SH-SY5Y (cell line): Measurements from ENCODE around the gene GSX2.

Experiments
- GATA2 ChIP-seq: IDR thresholded peaks from 2 replicates; pipeline ENCODE4 v1.6.1; 2011; ENCODE audit warnings: mild to moderate bottlenecking, low read depth, low read length
- GATA3 ChIP-seq: IDR thresholded peaks from 2 replicates; pipeline ENCODE4 v1.6.1; 2011; ENCODE audit warnings: low read depth, mild to moderate bottlenecking, low read length, moderate library complexity

Gene GSX2

DNA sequence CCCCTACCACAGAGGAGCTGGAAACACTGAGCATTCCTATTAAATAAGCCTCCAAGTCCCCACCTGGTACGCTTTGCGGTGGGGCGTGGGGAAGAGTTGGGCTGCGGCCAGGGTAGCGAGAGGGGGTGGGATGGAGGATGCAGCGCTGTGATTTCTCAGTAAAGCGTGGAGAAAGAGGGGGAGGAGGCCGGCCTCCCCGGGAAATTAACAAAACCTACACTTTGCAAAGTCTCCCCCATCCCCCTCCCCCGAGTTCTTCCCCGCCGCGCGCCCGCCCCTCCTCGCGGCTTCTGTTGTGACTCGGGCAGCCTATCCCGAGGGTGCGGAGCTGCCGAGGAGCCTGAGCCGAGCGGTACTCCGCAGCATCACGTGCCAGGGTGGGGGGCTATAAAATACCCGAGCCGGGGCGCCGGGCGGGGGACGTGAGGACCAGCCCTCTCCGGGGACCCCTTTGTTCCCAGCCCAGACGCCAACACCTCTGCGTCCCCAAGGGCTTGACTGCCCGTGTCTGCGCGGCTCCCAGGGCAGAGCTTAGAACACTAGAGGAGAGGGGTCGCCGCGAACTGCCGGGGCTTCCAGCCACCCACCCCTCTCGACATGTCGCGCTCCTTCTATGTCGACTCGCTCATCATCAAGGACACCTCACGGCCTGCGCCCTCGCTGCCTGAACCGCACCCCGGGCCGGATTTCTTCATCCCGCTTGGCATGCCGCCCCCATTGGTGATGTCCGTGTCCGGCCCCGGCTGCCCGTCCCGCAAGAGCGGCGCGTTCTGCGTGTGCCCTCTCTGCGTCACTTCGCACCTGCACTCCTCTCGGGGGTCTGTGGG is at the start of gene GSX2:
TSS of gene GSX2 (plus strand) at position 416 of the 827 bp plus-strand sequence. CDS start at position 598, 182 bp downstream.
- TF ChIP-seq GATA2 (no peak), GATA3 (no peak)

DNA sequence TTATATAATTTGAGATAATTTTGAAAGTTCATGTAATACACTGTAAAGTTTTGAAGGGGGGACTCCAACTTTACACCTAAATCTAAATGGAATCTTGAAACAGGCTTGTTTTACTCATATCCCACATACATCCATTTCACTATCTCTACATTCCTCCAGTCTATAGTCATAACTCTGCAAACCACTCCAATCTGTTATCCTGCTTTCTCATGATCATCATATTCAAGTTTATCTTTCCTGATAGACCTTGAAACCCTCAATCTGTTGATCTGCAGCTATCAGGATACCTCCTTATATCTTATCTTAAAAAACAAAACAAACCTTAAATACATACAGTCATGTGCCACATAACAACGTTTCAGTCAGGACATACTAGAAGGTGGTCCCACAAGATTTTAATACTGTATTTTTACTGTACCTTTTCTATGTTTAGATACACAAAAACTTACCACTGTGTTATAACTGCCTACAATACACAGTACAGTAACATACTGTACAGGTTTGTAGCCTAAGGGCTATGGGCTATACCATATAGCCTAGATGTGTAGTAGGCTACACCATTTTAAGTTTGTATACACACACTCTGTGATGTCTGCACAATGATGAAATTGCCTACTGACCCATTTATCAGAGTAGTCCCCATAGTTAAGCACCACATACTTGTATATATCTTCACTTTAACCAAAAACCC is 49.6 kb upstream of the GSX2 start:
- TF ChIP-seq GATA2 (no peak), GATA3 (no peak)

DNA sequence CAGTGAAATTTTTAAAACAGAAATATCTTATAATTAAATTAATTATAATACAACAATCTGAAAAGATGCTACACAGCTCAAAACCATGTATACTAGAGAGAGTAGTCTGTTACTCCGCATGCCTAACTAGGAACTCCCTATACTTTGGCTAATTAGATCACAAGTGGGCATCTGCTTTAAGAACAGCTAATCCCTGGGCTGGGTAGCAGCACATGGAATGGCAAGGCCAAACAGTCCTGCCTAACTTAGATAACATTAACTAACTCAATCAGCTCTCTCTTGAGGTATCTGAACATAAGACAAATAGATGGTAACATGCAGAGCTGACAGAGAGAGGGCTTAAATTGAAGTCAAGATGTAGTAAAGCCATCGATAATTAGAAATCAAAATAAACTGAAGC is 45.5 kb upstream of the GSX2 start:
- no peak for TF ChIP-seq GATA3
- TF ChIP-seq GATA2, result no peak

GRCh38 chr4:54055494-54055893 is 44.5 kb upstream of the GSX2 start:
- TF ChIP-seq GATA3 (no peak), GATA2 (no peak)

- TF ChIP-seq GATA2 (no peak), GATA3 (no peak)
Measured at GRCh38 chr4:54056360-54056759, 43.6 kb upstream of the GSX2 start.

DNA sequence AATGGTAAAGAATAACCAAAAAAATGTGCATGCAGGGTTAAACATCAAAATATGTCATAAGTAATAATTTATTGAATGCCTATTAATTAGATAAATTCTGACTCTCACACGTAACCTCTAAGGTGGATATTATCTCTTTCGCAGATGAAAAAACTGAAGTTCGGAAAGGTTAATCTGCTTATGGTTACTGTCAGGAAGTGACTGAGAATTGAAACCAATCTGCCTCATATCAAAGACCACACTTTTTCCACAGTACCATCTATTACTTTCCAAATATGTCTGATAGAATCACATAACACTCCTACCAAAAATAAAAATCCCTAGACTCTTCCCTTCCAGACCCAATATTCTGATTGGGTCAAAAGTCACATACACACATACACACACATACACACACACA is 41.8 kb upstream of the GSX2 start:
- TF ChIP-seq GATA3 (no peak), GATA2 (no peak)

GRCh38 chr4:54060116-54060515 is 39.8 kb upstream of the GSX2 start:
- TF ChIP-seq GATA2 (no peak), GATA3 (no peak)

- TF ChIP-seq GATA2, result no peak
- no peak for TF ChIP-seq GATA3
Measured at GRCh38 chr4:54061067-54061466, 38.9 kb upstream of the GSX2 start.

GRCh38 chr4:54061873-54062272 is 38.1 kb upstream of the GSX2 start:
- no peak for TF ChIP-seq GATA3

DNA sequence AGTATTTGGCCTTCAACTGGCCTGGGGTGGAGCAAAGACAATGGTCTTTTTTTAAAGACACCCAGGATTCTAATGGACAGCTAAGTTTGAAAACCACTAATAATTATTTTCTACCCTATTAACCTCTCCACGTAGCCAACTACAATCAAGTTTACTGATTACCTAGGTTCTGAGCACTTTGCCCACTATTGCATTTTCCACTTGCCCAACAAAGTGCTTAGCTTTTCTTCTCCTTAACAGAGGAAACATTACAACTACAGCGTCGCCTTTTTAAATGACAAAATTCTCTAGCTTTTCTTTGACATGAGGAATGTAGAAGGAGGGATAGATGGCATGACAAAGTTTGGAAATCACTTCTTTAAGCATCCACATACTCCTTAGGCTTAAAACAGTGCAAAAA is 37.6 kb upstream of the GSX2 start:
- TF ChIP-seq GATA2 (no peak), GATA3 (no peak)

GRCh38 chr4:54063229-54063628 is 36.7 kb upstream of the GSX2 start:
- TF ChIP-seq GATA2, result no peak
- TF ChIP-seq GATA3, result no peak

GRCh38 chr4:54063737-54064316 is 36.1 kb upstream of the GSX2 start:
- TF ChIP-seq GATA2 (no peak), GATA3 (no peak)

DNA sequence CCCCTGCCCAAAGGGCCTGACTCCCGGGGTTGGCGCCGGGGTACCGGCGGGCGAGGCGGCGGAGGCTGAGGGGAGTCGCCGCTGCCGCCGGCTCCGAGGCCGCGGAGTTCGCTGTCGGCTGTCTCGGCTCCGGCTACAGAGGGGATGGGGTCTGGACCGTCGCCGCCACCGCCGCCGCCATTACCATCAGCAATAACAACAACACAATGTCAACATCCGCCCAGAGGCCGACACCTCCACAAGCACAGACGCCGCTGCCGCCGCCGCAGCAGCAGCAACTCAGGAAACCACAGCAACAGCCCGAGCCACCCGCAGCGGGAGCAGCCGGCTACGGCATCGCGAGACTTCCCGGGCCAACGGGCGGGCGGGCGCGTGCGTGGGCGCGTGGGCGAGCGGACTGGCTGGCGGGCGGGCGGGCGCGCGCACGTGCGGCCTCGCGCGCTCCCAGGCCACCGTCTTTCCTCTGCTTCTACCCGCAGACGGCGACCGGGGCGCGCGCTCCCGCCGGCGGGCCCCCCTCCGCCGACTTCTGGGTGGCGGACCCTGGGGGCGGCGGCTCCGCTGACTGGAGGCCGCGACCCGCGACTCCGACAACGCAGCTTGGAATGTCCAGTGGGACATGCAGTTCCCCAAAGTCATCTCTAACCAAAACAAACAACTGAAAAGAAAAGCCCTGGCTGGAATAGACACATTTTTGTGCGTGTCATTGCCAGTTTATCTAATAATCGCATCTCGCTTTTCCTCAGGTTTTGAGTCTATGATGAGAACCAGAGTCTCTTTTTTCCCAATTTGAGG is 35.4 kb upstream of the GSX2 start, which contains the start of gene CHIC2:
TSS of gene CHIC2 (minus strand) at position 289 of the 795 bp plus-strand sequence. CDS start 305 bp downstream, outside the sequence.
- no peak for TF ChIP-seq GATA3
- peak; percentile 71 for TF ChIP-seq GATA2
